Thyroid gland (tissue), 4 donors: Measurements from ENCODE around the gene PLIN1. TPM values are rescaled to one million over a fixed set of nuclear protein-coding genes. Genes with fewer than 3 reads are reported as not detected.

Experiments used
- DNase-seq, 2 donors: peaks; one replicate each; pipeline ENCODE4 v3.0.0-alpha.2; 2019
- H3K27ac ChIP-seq, 3 donors: fragments of 200-600 bp; sonication (generic); 1 replicate in 2 of 3; 2 replicates in 1 of 3; pipeline ENCODE4 v1.5.1; 2016 to 2019; ENCODE audit warnings: mild to moderate bottlenecking in 1 of 3, moderate library complexity in 1 of 3
- H3K27me3 ChIP-seq: fragments of 200-600 bp; sonication (generic); one replicate; pipeline ENCODE4 v1.5.1; 2019
- H3K36me3 ChIP-seq, 2 donors: fragments of 200-600 bp; sonication (generic); one replicate each; pipeline ENCODE4 v1.5.1; 2016 to 2019
- H3K4me1 ChIP-seq, 2 donors: fragments of 200-600 bp; sonication (generic); one replicate each; pipeline ENCODE4 v1.5.1; 2017 to 2019
- H3K4me3 ChIP-seq, 3 donors: fragments of 200-600 bp; sonication (generic); replicated peaks in 1 of 3; 1 replicate in 2 of 3; 2 replicates in 1 of 3; pipeline ENCODE4 v1.5.1; 2016; ENCODE audit warnings: mild to moderate bottlenecking in 1 of 3
- H3K9me3 ChIP-seq: fragments of 200-600 bp; sonication (generic); one replicate; pipeline ENCODE4 v1.5.1; 2017
- CTCF ChIP-seq, 6 experiments: fragments of 200-600 bp in 3 of 6; fragments of 450-650 bp in 3 of 6; sonication (generic) in 3 of 6; IDR thresholded peaks; one replicate each; pipeline ENCODE4 v1.5.1; 2016 to 2019; ENCODE audit warnings: antibody characterized with exemption in 6 of 6, mild to moderate bottlenecking in 2 of 6, inconsistent platforms in 1 of 6, moderate library complexity in 1 of 6
- POLR2A ChIP-seq, 2 donors: fragments of 450-650 bp; IDR thresholded peaks; one replicate each; pipeline ENCODE4 v1.6.1; 2017; ENCODE audit warnings: antibody characterized with exemption in 2 of 2, mild to moderate bottlenecking in 2 of 2, moderate library complexity in 1 of 2
- WGBS, 2 donors: methylation state at CpG; one replicate each; pipeline ENCODE4 v1.1.5; 2017; 5-methylcytosine and 5-hydroxymethylcytosine counted together
- intact Hi-C: fragments of 100-400 bp; cut with DNase I; formaldehyde crosslinking; loops from one replicate; pipeline ENCODE4 v1.15.1; 2023
- total RNA-seq, 4 donors: library from RNA; depleted of rRNA; stranded (reverse); fragments of >200 nt; gene quantifications; one replicate each; pipeline ENCODE4 v1.2.3, GENCODE V29; 2016

The PLIN1 gene
- total RNA-seq, 4 donors from 2014 or later: 3.3 to 9.9 (median 6.0) TPM

- H3K27ac ChIP-seq: peak overlapping the region in 2 of 3 donors; percentile 74 to 86
- H3K36me3 ChIP-seq: no peaks in the 10 kb centered on the region
- H3K4me1 ChIP-seq: peaks cover 23 to 33% of the 10 kb centered on the region in 2 donors
- DNase-seq: peak; percentile 79 to 80
- no peak overlapping the region for H3K4me3 ChIP-seq
- no peaks in the 10 kb centered on the region for H3K9me3 ChIP-seq
- TF ChIP-seq POLR2A (IDR thresholded peaks at IDR 0.05): no peak
- TF ChIP-seq CTCF (IDR thresholded peaks at IDR 0.05): no peak
- intact Hi-C loops: no loop called here
- no peaks in the 10 kb centered on the region for H3K27me3 ChIP-seq
- WGBS, 2 donors: 36 to 50% methylated on average over 5 of the region's 5 CpGs
Measured at GRCh38 chr15:89680282-89680873, 1.2 kb upstream of the PLIN1 start.

GRCh38 chr15:89677381-89677780 lies 1.8 kb downstream of the PLIN1 start:
- no peak for DNase-seq
- no peaks in the 10 kb centered on the region for H3K9me3 ChIP-seq
- no peaks in the 10 kb centered on the region for H3K27me3 ChIP-seq
- intact Hi-C loops: no loop called here
- no peak for TF ChIP-seq POLR2A (IDR thresholded peaks at IDR 0.05)
- no peak for TF ChIP-seq CTCF (IDR thresholded peaks at IDR 0.05)
- H3K36me3 ChIP-seq: no peaks in the 10 kb centered on the region
- WGBS, 2 donors: 80 to 92% methylated on average over 1 of the region's 1 CpG
- peaks cover 27 to 39% of the 10 kb centered on the region in 2 donors for H3K4me1 ChIP-seq
- H3K4me3 ChIP-seq: no peak overlapping the region
- no peak overlapping the region for H3K27ac ChIP-seq

DNA sequence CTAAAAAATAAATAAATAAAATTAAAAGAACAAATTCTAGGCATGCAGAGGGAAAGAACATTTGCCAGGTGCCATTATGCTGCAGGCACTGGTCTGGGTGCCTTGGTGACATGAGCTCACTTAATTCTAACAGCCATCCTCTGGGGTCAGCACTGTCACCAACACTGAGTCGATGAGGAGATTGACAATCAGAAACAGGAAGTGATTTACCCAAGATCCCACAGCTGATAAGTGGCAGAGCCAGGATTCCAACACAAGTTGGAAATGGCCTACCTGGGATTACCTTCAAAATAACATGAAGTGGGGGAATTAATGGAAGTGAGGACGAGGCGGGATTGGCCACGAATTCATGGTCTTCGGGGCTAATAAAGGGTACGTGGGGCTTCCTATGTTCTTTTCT lies 3.6 kb downstream of the PLIN1 start:
- Histone ChIP-seq H3K9me3 (no peaks in the 10 kb centered on the region), H3K27me3 (no peaks in the 10 kb centered on the region), H3K36me3 (no peaks in the 10 kb centered on the region), H3K4me1 (peaks cover 20 to 30% of the 10 kb centered on the region in 2 donors), H3K4me3 (no peak overlapping the region), H3K27ac (no peak overlapping the region)
- intact Hi-C loops: no loop called here
- DNase-seq: no peak
- TF ChIP-seq POLR2A (IDR thresholded peaks at IDR 0.05) (no peak), CTCF (IDR thresholded peaks at IDR 0.05) (no peak)
- WGBS, 2 donors: 88% methylated on average over 6 of the region's 6 CpGs

- H3K9me3 ChIP-seq: no peaks in the 10 kb centered on the region
- no peaks in the 10 kb centered on the region for H3K27me3 ChIP-seq
- H3K36me3 ChIP-seq: no peaks in the 10 kb centered on the region
- H3K4me3 ChIP-seq: no peak overlapping the region
- DNase-seq: no peak
- TF ChIP-seq CTCF (IDR thresholded peaks at IDR 0.05) (no peak), POLR2A (IDR thresholded peaks at IDR 0.05) (no peak)
- no peak overlapping the region for H3K27ac ChIP-seq
- intact Hi-C loops: no loop called here
- H3K4me1 ChIP-seq: peaks cover 11 to 22% of the 10 kb centered on the region in 2 donors
- 82 to 84% methylated on average over 4 of the region's 4 CpGs for WGBS, 2 donors
Measured at GRCh38 chr15:89674526-89674925, 4.6 kb downstream of the PLIN1 start.

DNA sequence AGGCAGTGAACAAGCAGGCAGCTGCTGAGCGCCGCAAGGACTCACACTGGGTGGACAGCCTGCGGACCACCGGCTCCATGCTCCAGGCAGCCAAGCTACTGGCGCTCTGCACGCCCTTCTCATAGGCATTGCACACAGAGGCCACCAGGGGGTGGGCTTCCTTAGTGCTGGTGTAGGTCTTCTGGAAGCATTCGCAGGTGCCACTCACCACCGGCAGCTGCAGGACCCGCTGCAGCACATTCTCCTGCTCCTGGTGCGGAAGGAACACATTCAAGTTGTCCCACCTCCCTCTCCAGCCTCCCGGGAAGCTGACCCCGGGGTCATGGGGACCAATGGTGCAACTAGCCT lies 6.0 kb downstream of the PLIN1 start:
- Histone ChIP-seq H3K4me3 (no peak overlapping the region), H3K27ac (no peak overlapping the region), H3K9me3 (no peaks in the 10 kb centered on the region), H3K4me1 (peaks cover 4 to 12% of the 10 kb centered on the region in 2 donors), H3K36me3 (no peaks in the 10 kb centered on the region), H3K27me3 (no peaks in the 10 kb centered on the region)
- 59 to 73% methylated on average over 9 to 12 of the region's 12 CpGs for WGBS, 2 donors
- intact Hi-C loops: no loop called here
- DNase-seq: no peak
- TF ChIP-seq CTCF (IDR thresholded peaks at IDR 0.05): peak in 1 of 6 experiments; percentile 26
- no peak for TF ChIP-seq POLR2A (IDR thresholded peaks at IDR 0.05)
